OCI-LY7 (cell line): ENCODE measurements around the gene ZMIZ1.

Experiments used
- CTCF ChIP-seq: fragments of 200-600 bp; sonication (generic); conservative IDR thresholded peaks from 2 replicates; pipeline ENCODE4 v1.5.1; 2014; ENCODE audit warnings: mild to moderate bottlenecking, antibody characterized with exemption, low read length, moderate library complexity, mixed read lengths
- EZH2phosphoT487 ChIP-seq: fragments of 200-600 bp; sonication (generic); IDR thresholded peaks from 2 replicates; pipeline ENCODE4 v1.6.1; 2018; ENCODE audit warnings: low read depth, borderline replicate concordance, mild to moderate bottlenecking, mixed run types, antibody characterized with exemption, low read length, moderate library complexity, mixed read lengths

- TF ChIP-seq EZH2phosphoT487 (no peak), CTCF (0 out of 2 replicates have a peak, but pooled peaks have one; percentile 14)
Measured at GRCh38 chr10:79072994-79073645, 4.4 kb downstream of the ZMIZ1 start.
